IMR-90 (cell line): ENCODE results near the gene TOMM22. TPM values are rescaled to one million over a fixed set of nuclear protein-coding genes. Genes with fewer than 3 reads are reported as not detected.
A peak's percentile ranks its signal among the peaks of the same experiment; 100 is the strongest.

Experiments used
- ATAC-seq: fragments of 200-7000 bp; cut with Tn5 transposase; 2 replicates; pipeline ENCODE4 v1.9.1; 2020; ENCODE audit warnings: low read depth, mild to moderate bottlenecking, moderate library complexity
- BruUV-seq: library from RNA; stranded (reverse); fragments of 400-500 nt; replicated peaks from 2 replicates; lab custom pipeline; 2021; lab: Mats Ljungman, UMichigan
- CTCF ChIA-PET: fragments of 300-600 bp; formaldehyde crosslinking; extraction: SDS; loops from one replicate; lab custom pipeline; 2021; ENCODE audit warnings: antibody characterized with exemption; lab: Yijun Ruan, JAX
- POLR2A ChIA-PET: fragments of 300-600 bp; sonication (Branson Sonifier 250); formaldehyde crosslinking; loops from one replicate; lab custom pipeline; 2022; ENCODE audit warnings: antibody characterized with exemption; ENCODE audit not compliant: unreplicated experiment; lab: Charles Lee
- DNase-seq: peaks from one replicate; pipeline ENCODE4 v3.0.0; 2013
- H2AFZ ChIP-seq: replicated peaks from 2 replicates; pipeline ENCODE3; 2013; ENCODE audit warnings: low read length, mild to moderate bottlenecking; ENCODE audit not compliant: poor library complexity
- H2AK5ac ChIP-seq: 2 replicates; pipeline ENCODE4 v1.6.1; 2013; ENCODE audit warnings: low read depth, low read length, inconsistent platforms
- H2AK9ac ChIP-seq: replicated peaks from 2 replicates; pipeline ENCODE3; 2013; ENCODE audit warnings: mild to moderate bottlenecking, low read depth, low read length, moderate library complexity; ENCODE audit not compliant: poor library complexity
- H2BK120ac ChIP-seq: 2 replicates; pipeline ENCODE4 v1.6.1; 2013; ENCODE audit warnings: low read depth, low read length, inconsistent platforms
- H2BK15ac ChIP-seq: 3 replicates; pipeline ENCODE4 v1.6.1; 2013; ENCODE audit warnings: low read depth, low read length, inconsistent platforms
- H2BK20ac ChIP-seq: 2 replicates; pipeline ENCODE4 v1.6.1; 2013; ENCODE audit warnings: low read depth, mild to moderate bottlenecking, inconsistent platforms, low read length, moderate library complexity
- H2BK5ac ChIP-seq: 2 replicates; pipeline ENCODE4 v1.6.1; 2013; ENCODE audit warnings: mild to moderate bottlenecking, low read depth, low read length, inconsistent platforms; ENCODE audit not compliant: poor library complexity, severe bottlenecking
- H3K14ac ChIP-seq: replicated peaks from 2 replicates; pipeline ENCODE4 v1.6.1; 2013; ENCODE audit warnings: low read depth, low read length, inconsistent platforms
- H3K18ac ChIP-seq: 2 replicates; pipeline ENCODE4 v1.6.1; 2013; ENCODE audit warnings: low read depth, low read length, control low read depth
- H3K23ac ChIP-seq: 2 replicates; pipeline ENCODE4 v1.6.1; 2013; ENCODE audit warnings: low read depth, low read length, inconsistent platforms
- H3K27ac ChIP-seq: 2 replicates; pipeline ENCODE4 v1.5.1; 2013; ENCODE audit warnings: mild to moderate bottlenecking, control low read depth, low read length; ENCODE audit not compliant: insufficient read depth
- H3K27me3 ChIP-seq: 2 replicates; pipeline ENCODE4 v1.6.1; 2013; ENCODE audit warnings: low read length; ENCODE audit not compliant: control insufficient read depth, insufficient read depth
- H3K36me3 ChIP-seq: 2 replicates; pipeline ENCODE4 v1.6.1; 2013; ENCODE audit warnings: low read length, mixed read lengths; ENCODE audit not compliant: control insufficient read depth, insufficient read depth
- H3K4ac ChIP-seq: 2 replicates; pipeline ENCODE4 v1.6.1; 2013; ENCODE audit warnings: low read depth, low read length, inconsistent platforms
- H3K4me1 ChIP-seq: 2 replicates; pipeline ENCODE4 v1.6.1; 2013; ENCODE audit warnings: low read length, mixed read lengths; ENCODE audit not compliant: control insufficient read depth, insufficient read depth
- H3K4me2 ChIP-seq: 2 replicates; pipeline ENCODE4 v1.6.1; 2013; ENCODE audit warnings: low read depth, mild to moderate bottlenecking, control low read depth, low read length, moderate library complexity
- H3K4me3 ChIP-seq: 2 replicates; pipeline ENCODE4 v1.5.1; 2013; ENCODE audit warnings: low read depth, mild to moderate bottlenecking, control low read depth, low read length, moderate library complexity; ENCODE audit not compliant: insufficient read depth
- H3K56ac ChIP-seq: 2 replicates; pipeline ENCODE4 v1.6.1; 2013; ENCODE audit warnings: low read length, inconsistent platforms; ENCODE audit not compliant: insufficient read depth; ENCODE audit errors: extremely low read depth
- H3K79me1 ChIP-seq, 2 experiments: 2 replicates each; pipeline ENCODE4 v1.6.1; 2013; ENCODE audit warnings: low read length in 2 of 2, inconsistent platforms in 1 of 2, low read depth in 1 of 2
- H3K9ac ChIP-seq: 2 replicates; pipeline ENCODE4 v1.6.1; 2013; ENCODE audit warnings: low read depth, low read length, control low read depth
- H3K9me1 ChIP-seq: 2 replicates; pipeline ENCODE4 v1.6.1; 2013; ENCODE audit warnings: low read length, inconsistent platforms; ENCODE audit not compliant: insufficient read depth
- H3K9me3 ChIP-seq: 2 replicates; pipeline ENCODE4 v1.6.1; 2013; ENCODE audit warnings: low read length; ENCODE audit not compliant: control insufficient read depth, insufficient read depth
- H4K20me1 ChIP-seq: 2 replicates; pipeline ENCODE4 v1.6.1; 2013; ENCODE audit warnings: low read length, inconsistent platforms; ENCODE audit not compliant: insufficient read depth
- H4K5ac ChIP-seq: 2 replicates; pipeline ENCODE4 v1.6.1; 2013; ENCODE audit warnings: mild to moderate bottlenecking, low read depth, low read length, control low read depth
- H4K8ac ChIP-seq, 2 experiments: 2 replicates each; pipeline ENCODE4 v1.6.1; 2013; ENCODE audit warnings: low read depth in 2 of 2, low read length in 2 of 2, control low read depth in 1 of 2, inconsistent platforms in 1 of 2
- H4K91ac ChIP-seq: 2 replicates; pipeline ENCODE4 v1.6.1; 2013; ENCODE audit warnings: low read depth, low read length, inconsistent platforms; ENCODE audit not compliant: insufficient read depth
- CHD1 ChIP-seq: IDR thresholded peaks from 2 replicates; pipeline ENCODE4 v1.6.1; 2012; ENCODE audit warnings: low read depth, low read length, improper control_type of control experiment
- MXI1 ChIP-seq: IDR thresholded peaks from 2 replicates; pipeline ENCODE4 v1.6.1; 2012; ENCODE audit warnings: low read depth, mild to moderate bottlenecking, low read length, moderate library complexity, borderline replicate concordance
- RAD21 ChIP-seq: IDR thresholded peaks from 2 replicates; pipeline ENCODE4 v1.6.1; 2012; ENCODE audit warnings: low read length, improper control_type of control experiment
- RCOR1 ChIP-seq: IDR thresholded peaks from 2 replicates; pipeline ENCODE4 v1.6.1; 2012; ENCODE audit warnings: mild to moderate bottlenecking, low read length, improper control_type of control experiment; ENCODE audit not compliant: insufficient replicate concordance
- SMC3 ChIP-seq: fragments of 150-350 bp; IDR thresholded peaks from 2 replicates; pipeline ENCODE4 v1.6.1; 2016; ENCODE audit warnings: low read depth, mild to moderate bottlenecking, antibody characterized with exemption, low read length, moderate library complexity
- WGBS, 2 experiments: methylation state at CpG; one replicate each; pipeline versions ENCODE4 v1.1.5 to v1.1.7; 2013; ENCODE audit warnings: missing lambda C conversion rate in 2 of 2; ENCODE audit not compliant: insufficient read length in 1 of 2; ENCODE audit errors: extremely low coverage in 2 of 2; 5-methylcytosine and 5-hydroxymethylcytosine counted together
- dilution Hi-C: fragments of 300-500 bp; cut with HindIII; formaldehyde crosslinking; loops from one replicate; pipeline ENCODE4 v1.14.3; 2018; ENCODE audit warnings: low sequenced_read_pairs; ENCODE audit not compliant: unreplicated experiment
- in situ Hi-C: fragments of 300-500 bp; cut with MboI; formaldehyde crosslinking; loops from 3 replicates; pipeline ENCODE4 v1.14.3; 2019; ENCODE audit warnings: low sequenced_read_pairs, inconsistent platforms, mixed read lengths
- intact Hi-C: fragments of 100-400 bp; cut with micrococcal nuclease; formaldehyde crosslinking; loops from 2 replicates; pipeline ENCODE4 v1.10.0; 2022
- polyA plus RNA-seq, 3 experiments: library from polyadenylated mRNA; depleted of rRNA; stranded (reverse); fragments of >200 nt; gene quantifications; 2 replicates each; pipeline ENCODE4 v1.2.3, GENCODE V29; 2012; ENCODE audit warnings: low replicate concordance in 1 of 3
- total RNA-seq: library from RNA; depleted of rRNA; stranded (reverse); fragments of >200 nt; gene quantifications from 2 replicates; pipeline ENCODE4 v1.2.3, GENCODE V29; 2012

The TOMM22 gene
- total and polyA plus RNA-seq, 2 of the 4 experiments (the other 2 are of a cell fraction), result 38.7 to 78.0 TPM

DNA sequence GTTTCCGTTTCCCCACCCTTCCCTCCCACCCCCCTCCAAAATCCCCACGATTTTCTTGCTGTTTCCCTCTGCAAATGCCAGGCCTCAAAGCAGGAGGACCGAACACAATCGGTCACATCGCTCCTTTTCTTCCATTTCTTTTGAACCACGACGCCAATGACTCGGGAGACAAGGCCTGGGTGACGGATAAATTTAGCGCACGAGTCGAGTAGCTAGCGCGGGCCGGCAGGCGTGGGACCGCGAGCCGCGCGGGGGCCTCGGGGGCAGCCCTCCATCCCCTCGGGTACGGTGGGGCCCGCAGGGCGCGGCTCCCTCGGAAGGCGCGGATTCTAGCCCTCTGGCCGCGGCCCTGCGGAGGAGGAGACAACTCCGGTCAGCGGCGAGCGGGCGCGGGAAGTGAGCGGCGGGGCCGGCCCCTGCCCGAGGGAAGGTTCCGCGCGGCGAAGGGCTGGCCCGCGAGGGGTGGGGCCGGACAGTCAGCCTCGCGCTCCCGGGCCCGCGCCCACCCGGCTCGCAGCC lies 18.6 kb downstream of the TOMM22 start:
- peak overlapping the region; percentile 88 for H2BK5ac ChIP-seq
- intact Hi-C loops (loop anchor here (10.0 kb wide), 1 partner anchor 646 kb away; the partner anchor contains the start of gene PICK1), in situ Hi-C loops (no loop called here), dilution Hi-C loops (no loop called here)
- H3K27me3 ChIP-seq, result no peaks in the 10 kb centered on the region
- H3K18ac ChIP-seq, result peak overlapping the region; percentile 84
- H3K4ac ChIP-seq, result peak overlapping the region; percentile 92
- peaks cover 2% of the 10 kb centered on the region; the same call in 1 of the 2 replicates for H3K36me3 ChIP-seq
- H4K91ac ChIP-seq, result peak overlapping the region; percentile 95
- H3K9me1 ChIP-seq, result peaks cover 22% of the 10 kb centered on the region
- H2BK20ac ChIP-seq, result 0 out of 2 replicates have a peak overlapping the region, but pooled peaks have one; percentile 27
- peak overlapping the region; percentile 42 for H2BK120ac ChIP-seq
- H3K4me3 ChIP-seq, result peak overlapping the region; percentile 96
- peak overlapping the region; percentile 99 for H3K9ac ChIP-seq
- peak overlapping the region; percentile 92 for H3K14ac ChIP-seq
- H3K4me2 ChIP-seq, result peak overlapping the region; percentile 100
- peak overlapping the region; percentile 98 for H2AFZ ChIP-seq
- TF ChIP-seq MXI1, result no peak
- no peak for TF ChIP-seq RCOR1
- TF ChIP-seq SMC3, result no peak
- peak; percentile 55; the same call in 1 of the 2 replicates for TF ChIP-seq CHD1
- TF ChIP-seq RAD21, result no peak
- no peak overlapping the region; the same call in 2 of the 3 replicates for H2BK15ac ChIP-seq
- H4K20me1 ChIP-seq, result peaks cover 13% of the 10 kb centered on the region; the same call in 1 of the 2 replicates
- peak; percentile 33 for ATAC-seq
- peaks cover 13% of the 10 kb centered on the region for H3K4me1 ChIP-seq
- H3K9me3 ChIP-seq, result no peaks in the 10 kb centered on the region
- peak overlapping the region; percentile 93 for H3K56ac ChIP-seq
- peak overlapping the region; percentile 92 to 96 for H4K8ac ChIP-seq
- peaks cover 18 to 47% of the 10 kb centered on the region in 2 experiments for H3K79me1 ChIP-seq
- H3K27ac ChIP-seq, result peak overlapping the region; percentile 97
- CTCF ChIA-PET, result interaction anchor here (0.9 to 1.1 kb wide), 2 partner anchors 18 to 648 kb away, joined by 3 read pairs; partner anchors contain the start of gene TOMM22
- peak overlapping the region; percentile 98 for H2AK9ac ChIP-seq
- POLR2A ChIA-PET, result interaction anchor here (0.6 kb wide), 1 partner anchor 506 kb away, joined by 5 read pairs; no protein-coding TSS in a partner anchor
- WGBS, 2 experiments, result 0% methylated on average over 17 of the region's 57 CpGs; no CpG with 5 or more reads in 1 of the 2 experiments
- peak overlapping the region; percentile 100 for H2AK5ac ChIP-seq
- no TSS peak for BruUV-seq
- no peak for DNase-seq
- peak overlapping the region; percentile 80 for H3K23ac ChIP-seq
- H4K5ac ChIP-seq, result peak overlapping the region; percentile 71
